Ishikawa (cell line): Measurements from ENCODE around the gene SACM1L.

Experiments used
- CEBPB ChIP-seq: IDR thresholded peaks from 2 replicates; pipeline ENCODE4 v1.6.1; 2012
- CREB1 ChIP-seq: IDR thresholded peaks from 2 replicates; pipeline ENCODE4 v1.6.1; 2012; ENCODE audit warnings: low read depth
- EGR1 ChIP-seq: IDR thresholded peaks from 2 replicates; pipeline ENCODE4 v1.6.1; 2012
- EP300 ChIP-seq: IDR thresholded peaks from 2 replicates; pipeline ENCODE4 v1.6.1; 2012; ENCODE audit warnings: borderline replicate concordance
- FOXM1 ChIP-seq: IDR thresholded peaks from 2 replicates; pipeline ENCODE4 v1.6.1; 2012; ENCODE audit warnings: low read depth, borderline replicate concordance
- NFIC ChIP-seq: IDR thresholded peaks from 2 replicates; pipeline ENCODE4 v1.6.1; 2012
- RAD21 ChIP-seq: IDR thresholded peaks from 2 replicates; pipeline ENCODE4 v1.6.1; 2012; ENCODE audit warnings: low read depth
- TAF1 ChIP-seq: IDR thresholded peaks from 2 replicates; pipeline ENCODE4 v1.6.1; 2012; ENCODE audit warnings: low read depth, mild to moderate bottlenecking
- TCF12 ChIP-seq: IDR thresholded peaks from 2 replicates; pipeline ENCODE4 v1.6.1; 2012; ENCODE audit warnings: low read depth
- TEAD4 ChIP-seq: IDR thresholded peaks from 2 replicates; pipeline ENCODE4 v1.6.1; 2012
- USF1 ChIP-seq: IDR thresholded peaks from 2 replicates; pipeline ENCODE4 v1.6.1; 2012
- YY1 ChIP-seq: IDR thresholded peaks from 2 replicates; pipeline ENCODE4 v1.6.1; 2012; ENCODE audit warnings: low read depth
- ZBTB7A ChIP-seq: IDR thresholded peaks from 2 replicates; pipeline ENCODE4 v1.6.1; 2012; ENCODE audit warnings: low read depth
- TF ChIP-seq, protein P1 (sequence below): IDR thresholded peaks from 2 replicates; pipeline ENCODE4 v1.6.1; 2012; ENCODE audit warnings: low read depth, mild to moderate bottlenecking

GRCh38 chr3:45657853-45658252 is 31.3 kb upstream of the SACM1L start:
- TF ChIP-seq USF1 (no peak), EP300 (no peak), YY1 (no peak), TAF1 (no peak), TCF12 (no peak), CREB1 (no peak), CEBPB (no peak), EGR1 (no peak), RAD21 (no peak), NFIC (no peak), FOXM1 (no peak), ZBTB7A (no peak), TEAD4 (no peak)
- TF ChIP-seq, protein P1, sequence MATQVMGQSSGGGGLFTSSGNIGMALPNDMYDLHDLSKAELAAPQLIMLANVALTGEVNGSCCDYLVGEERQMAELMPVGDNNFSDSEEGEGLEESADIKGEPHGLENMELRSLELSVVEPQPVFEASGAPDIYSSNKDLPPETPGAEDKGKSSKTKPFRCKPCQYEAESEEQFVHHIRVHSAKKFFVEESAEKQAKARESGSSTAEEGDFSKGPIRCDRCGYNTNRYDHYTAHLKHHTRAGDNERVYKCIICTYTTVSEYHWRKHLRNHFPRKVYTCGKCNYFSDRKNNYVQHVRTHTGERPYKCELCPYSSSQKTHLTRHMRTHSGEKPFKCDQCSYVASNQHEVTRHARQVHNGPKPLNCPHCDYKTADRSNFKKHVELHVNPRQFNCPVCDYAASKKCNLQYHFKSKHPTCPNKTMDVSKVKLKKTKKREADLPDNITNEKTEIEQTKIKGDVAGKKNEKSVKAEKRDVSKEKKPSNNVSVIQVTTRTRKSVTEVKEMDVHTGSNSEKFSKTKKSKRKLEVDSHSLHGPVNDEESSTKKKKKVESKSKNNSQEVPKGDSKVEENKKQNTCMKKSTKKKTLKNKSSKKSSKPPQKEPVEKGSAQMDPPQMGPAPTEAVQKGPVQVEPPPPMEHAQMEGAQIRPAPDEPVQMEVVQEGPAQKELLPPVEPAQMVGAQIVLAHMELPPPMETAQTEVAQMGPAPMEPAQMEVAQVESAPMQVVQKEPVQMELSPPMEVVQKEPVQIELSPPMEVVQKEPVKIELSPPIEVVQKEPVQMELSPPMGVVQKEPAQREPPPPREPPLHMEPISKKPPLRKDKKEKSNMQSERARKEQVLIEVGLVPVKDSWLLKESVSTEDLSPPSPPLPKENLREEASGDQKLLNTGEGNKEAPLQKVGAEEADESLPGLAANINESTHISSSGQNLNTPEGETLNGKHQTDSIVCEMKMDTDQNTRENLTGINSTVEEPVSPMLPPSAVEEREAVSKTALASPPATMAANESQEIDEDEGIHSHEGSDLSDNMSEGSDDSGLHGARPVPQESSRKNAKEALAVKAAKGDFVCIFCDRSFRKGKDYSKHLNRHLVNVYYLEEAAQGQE = no peak
